NCI-H128 (cell line): ENCODE results near the gene RIMS1.

Experiments used
- DNase-seq: peaks from one replicate; lab custom pipeline; 2025; ENCODE audit not compliant: unreplicated experiment; lab: John Stamatoyannopoulos, UW

The RIMS1 gene

GRCh38 chr6:71886184-71887005 lies at the start of gene RIMS1:
Gene RIMS1, plus strand, starts transcription at chr6:71886550. Its CDS starts 474 bp downstream, at chr6:71887024.
- DNase-seq = no peak

- no peak for DNase-seq
Measured at GRCh38 chr6:71851214-71851613, 35.1 kb upstream of the RIMS1 start.

GRCh38 chr6:71852948-71853347 lies 33.4 kb upstream of the RIMS1 start:
- no peak for DNase-seq

GRCh38 chr6:71855406-71855805 lies 30.9 kb upstream of the RIMS1 start:
- DNase-seq = no peak

- DNase-seq = no peak
Measured at GRCh38 chr6:71879016-71879415, 7.3 kb upstream of the RIMS1 start.

GRCh38 chr6:71887006-71887743 lies 825 bp downstream of the RIMS1 start:
- no peak for DNase-seq

GRCh38 chr6:71887744-71888230 lies 1.4 kb downstream of the RIMS1 start:
- no peak for DNase-seq

GRCh38 chr6:71888756-71889340 lies 2.5 kb downstream of the RIMS1 start:
- no peak for DNase-seq

- no peak for DNase-seq
Measured at GRCh38 chr6:71889366-71889765, 3.0 kb downstream of the RIMS1 start.

- DNase-seq = no peak
Measured at GRCh38 chr6:71892641-71893040, 6.3 kb downstream of the RIMS1 start.

GRCh38 chr6:71900642-71901041 lies 14.3 kb downstream of the RIMS1 start:
- no peak for DNase-seq

GRCh38 chr6:71902261-71902660 lies 15.9 kb downstream of the RIMS1 start:
- no peak for DNase-seq

GRCh38 chr6:71906813-71907212 lies 20.5 kb downstream of the RIMS1 start:
- no peak for DNase-seq

- no peak for DNase-seq
Measured at GRCh38 chr6:71908162-71908765, 21.9 kb downstream of the RIMS1 start.

- no peak for DNase-seq
Measured at GRCh38 chr6:71913444-71914234, 27.3 kb downstream of the RIMS1 start.

- DNase-seq = no peak
Measured at GRCh38 chr6:71929047-71929446, 42.7 kb downstream of the RIMS1 start.

- DNase-seq = no peak
Measured at GRCh38 chr6:71933881-71934280, 47.5 kb downstream of the RIMS1 start.

- DNase-seq = no peak
Measured at GRCh38 chr6:71965404-71965803, 79.1 kb downstream of the RIMS1 start.

- no peak for DNase-seq
Measured at GRCh38 chr6:71967436-71967835, 81.1 kb downstream of the RIMS1 start.

- DNase-seq = no peak
Measured at GRCh38 chr6:71977884-71978283, 91.5 kb downstream of the RIMS1 start.

GRCh38 chr6:71979911-71980310 lies 93.6 kb downstream of the RIMS1 start:
- DNase-seq = no peak
